ENCODE results near the gene SLC44A4. TPM values are rescaled to one million over a fixed set of nuclear protein-coding genes. Genes with fewer than 3 reads are reported as not detected.

The SLC44A4 gene
- total and polyA plus RNA-seq, 9 of the 15 experiments (the other 6 are each of a cell fraction or from before 2014, with no cell fraction given) = 7.9 to 18.6 (median 11.2) TPM

- H3K27me3 ChIP-seq (ENCODE audit: control insufficient read depth in 2 of 2, insufficient read depth in 2 of 2, low read length in 2 of 2) = no peaks in the 10 kb centered on the region
- H3K4me2 ChIP-seq (ENCODE audit: insufficient read depth, low read length) = no peak overlapping the region
- WGBS (ENCODE audit: insufficient coverage, low coverage, missing lambda C conversion rate) = 4% methylated on average over 3 of the region's 3 CpGs
- ATAC-seq (no peak), FAIRE-seq (peak; percentile 11), DNase-seq (ENCODE audit: extremely low read depth in 1 of 4, low spot score in 3 of 4) (peak in 1 of 4 experiments; percentile 47)
- no peak overlapping the region for H3K4me3 ChIP-seq
- H3K9ac ChIP-seq (ENCODE audit: insufficient read depth in 1 of 2, low read depth in 2 of 2, low read length in 2 of 2) = no peak overlapping the region
- H3K9me3 ChIP-seq (replicated peaks; ENCODE audit: control insufficient read depth, insufficient read depth, low read depth, low read length) = no peaks in the 10 kb centered on the region
- ChIA-PET CTCF (ENCODE audit: low intra/inter-chr PET ratio) (no interaction called here), POLR2A (interaction anchor here (0.6 to 2.2 kb wide), 7 partner anchors 10 to 181 kb away, joined by 3 to 7 read pairs (median 4); partner anchors contain the start of genes DXO and MPIG6B)
- H3K27ac ChIP-seq (ENCODE audit: extremely low read depth, low read depth, low read length) = no peak overlapping the region
- no peaks in the 10 kb centered on the region for H4K20me1 ChIP-seq (replicated peaks; ENCODE audit: control insufficient read depth, insufficient read depth, low read length)
- intact Hi-C loops (cut with micrococcal nuclease) = loop anchor here (2.0 to 10.0 kb wide), 4 partner anchors 43 to 291 kb away; partner anchors contain the start of genes CFB, GPSM3, NELFE and PBX2
- H3K36me3 ChIP-seq (ENCODE audit: control insufficient read depth, insufficient read depth, low read length) = peaks cover 12% of the 10 kb centered on the region; the same call in 1 of the 3 replicates
- H3K9me1 ChIP-seq (ENCODE audit: control insufficient read depth, insufficient read depth, low read length) = no peaks in the 10 kb centered on the region
- in situ Hi-C loops (cut with MboI) = no loop called here
- BruUV-seq (replicated peaks) = no TSS peak
- H2AFZ ChIP-seq (ENCODE audit: low read depth, low read length) = no peak overlapping the region
- H3K4me1 ChIP-seq (replicated peaks in 1 of 2; ENCODE audit: control insufficient read depth in 2 of 2, insufficient read depth in 2 of 2, low read length in 2 of 2) = peaks cover 37 to 48% of the 10 kb centered on the region in 2 experiments
- H3K79me2 ChIP-seq (ENCODE audit: control insufficient read depth, insufficient read depth, low read length) = peaks cover 21% of the 10 kb centered on the region
- peak in 1 of 2 experiments; percentile 95; a peak in 2 of 4 replicates for TF ChIP-seq RCOR1 (IDR thresholded peaks at IDR 0.05; ENCODE audit: borderline replicate concordance in 1 of 2, low read depth in 2 of 2, low read length in 2 of 2)
- TF ChIP-seq YY1 (IDR thresholded peaks at IDR 0.05; ENCODE audit: borderline replicate concordance in 1 of 3, control insufficient read depth in 1 of 3, extremely low read depth in 1 of 3, insufficient read depth in 3 of 3, insufficient read length in 1 of 3, insufficient replicate concordance in 2 of 3, low read depth in 1 of 3, low read length in 2 of 3) = no peak
- TF ChIP-seq NBN (IDR thresholded peaks at IDR 0.05; ENCODE audit: low read depth) = no peak
- no peak for TF ChIP-seq NR0B1 (IDR thresholded peaks at IDR 0.05; ENCODE audit: partially characterized antibody)
- TF ChIP-seq NR2F6 (CRISPR knock-in tag; IDR thresholded peaks at IDR 0.05) = no peak
- peak; percentile 90 to 93 for TF ChIP-seq KDM1A (IDR thresholded peaks at IDR 0.05)
- no peak for TF ChIP-seq HSF4 (CRISPR knock-in tag; IDR thresholded peaks at IDR 0.05; ENCODE audit: borderline replicate concordance)
- 0 out of 4 replicates have a peak, but pooled peaks of 1 of the 2 experiments have one; percentile 19 for TF ChIP-seq FOXA3 (CRISPR knock-in tag; conservative IDR thresholded peaks at IDR 0.05 in 1 of 2, IDR thresholded peaks at IDR 0.05 in 1 of 2)
- TF ChIP-seq GTF2F1 (IDR thresholded peaks at IDR 0.05; ENCODE audit: low read depth, low read length) = no peak
- TF ChIP-seq DNMT1 (IDR thresholded peaks at IDR 0.05) = no peak
- TF ChIP-seq PHB (CRISPR knock-in tag; IDR thresholded peaks at IDR 0.05) = no peak
- TF ChIP-seq PCBP1 (IDR thresholded peaks at IDR 0.05; ENCODE audit: low read depth, low read length, poor library complexity, severe bottlenecking) = no peak
- TF ChIP-seq SIRT6 (IDR thresholded peaks at IDR 0.05; ENCODE audit: low read depth, low read length) = no peak
- no peak for TF ChIP-seq NFIC (IDR thresholded peaks at IDR 0.05)
- TF ChIP-seq ZNF589 (CRISPR knock-in tag; IDR thresholded peaks at IDR 0.05; ENCODE audit: low read depth) = no peak
- TF ChIP-seq STAT5B (CRISPR knock-in tag; IDR thresholded peaks at IDR 0.05) = no peak
- TF ChIP-seq SNAPC5 (CRISPR knock-in tag; IDR thresholded peaks at IDR 0.05) = no peak
- no peak for TF ChIP-seq RBM15 (IDR thresholded peaks at IDR 0.05; ENCODE audit: insufficient read depth, low read length)
- peak; percentile 26; the same call in 1 of the 2 replicates for TF ChIP-seq EP300 (IDR thresholded peaks at IDR 0.05; ENCODE audit: low read length)
- peak; percentile 63 for TF ChIP-seq CBFA2T3 (IDR thresholded peaks at IDR 0.05)
- no peak for TF ChIP-seq ZNF699 (CRISPR knock-in tag; IDR thresholded peaks at IDR 0.05; ENCODE audit: insufficient replicate concordance)
- no peak for TF ChIP-seq EWSR1 (IDR thresholded peaks at IDR 0.05; ENCODE audit: borderline replicate concordance, low read depth, partially characterized antibody)
- no peak for TF ChIP-seq NR2C1 (IDR thresholded peaks at IDR 0.05)
- TF ChIP-seq NR2C1 (tag; IDR thresholded peaks at IDR 0.05) = no peak
Observed at GRCh38 chr6:31903957-31904356, 25.2 kb upstream of the SLC44A4 start.
